CD4-positive, alpha-beta T cell treated with Interleukin-4 for 4 hours (primary cell): ENCODE data around the gene PSPC1.
"Not testable (repeated sequence)": the region's sequence is repeated elsewhere in the genome, so short reads cannot be mapped to it uniquely, and the experiment has no call there.

Source experiments
- DNase-seq: peaks from one replicate; pipeline ENCODE4 v3.0.0-alpha.2; 2020

The PSPC1 gene

GRCh38 chr13:19759669-19760068 is 23.1 kb downstream of the PSPC1 start:
- no peak for DNase-seq

GRCh38 chr13:19742643-19743042 is 40.1 kb downstream of the PSPC1 start:
- DNase-seq, result no peak

GRCh38 chr13:19737844-19738557 is 44.7 kb downstream of the PSPC1 start:
- no peak for DNase-seq

- DNase-seq, result no peak
Observed at GRCh38 chr13:19726611-19727010, 56.1 kb downstream of the PSPC1 start.

- no peak for DNase-seq
Observed at GRCh38 chr13:19725320-19725719, 57.4 kb downstream of the PSPC1 start.

- no peak for DNase-seq
Observed at GRCh38 chr13:19720039-19720438, 62.7 kb downstream of the PSPC1 start.

- DNase-seq, result no peak
Observed at GRCh38 chr13:19713186-19713965, 69.4 kb downstream of the PSPC1 start.

- DNase-seq, result not testable (repeated sequence)
Observed at GRCh38 chr13:19709782-19710181, 73.0 kb downstream of the PSPC1 start.

GRCh38 chr13:19709039-19709438 is 73.7 kb downstream of the PSPC1 start:
- DNase-seq, result not testable (repeated sequence)

- not testable (repeated sequence) for DNase-seq
Observed at GRCh38 chr13:19704256-19704655, 78.5 kb downstream of the PSPC1 start.

GRCh38 chr13:19701619-19702018 is 81.1 kb downstream of the PSPC1 start:
- not testable (repeated sequence) for DNase-seq

GRCh38 chr13:19700963-19701362 is 81.8 kb downstream of the PSPC1 start:
- not testable (repeated sequence) for DNase-seq

- no peak for DNase-seq
Observed at GRCh38 chr13:19695829-19696228, 86.9 kb downstream of the PSPC1 start.

GRCh38 chr13:19695428-19695827 is 87.3 kb downstream of the PSPC1 start:
- no peak for DNase-seq

GRCh38 chr13:19691447-19691846 is 91.3 kb downstream of the PSPC1 start:
- not testable (repeated sequence) for DNase-seq

- DNase-seq, result no peak
Observed at GRCh38 chr13:19685437-19685836, 97.3 kb downstream of the PSPC1 start.

- no peak for DNase-seq
Observed at GRCh38 chr13:19685034-19685433, 97.7 kb downstream of the PSPC1 start.

GRCh38 chr13:19681517-19681916 is 101.2 kb downstream of the PSPC1 start:
- no peak for DNase-seq

- DNase-seq, result no peak
Observed at GRCh38 chr13:19680751-19681150, 102.0 kb downstream of the PSPC1 start.

GRCh38 chr13:19676168-19676567 is 106.6 kb downstream of the PSPC1 start:
- DNase-seq, result no peak

GRCh38 chr13:19674898-19675297 is 107.8 kb downstream of the PSPC1 start:
- DNase-seq, result no peak

- no peak for DNase-seq
Observed at GRCh38 chr13:19673473-19674430, 109.0 kb downstream of the PSPC1 start.

GRCh38 chr13:19672990-19673389 is 109.8 kb downstream of the PSPC1 start:
- DNase-seq, result no peak
